Fibroblast of skin of back (primary cell): Measurements from ENCODE around the gene APBB2.
"Not testable (repeated sequence)": the region's sequence is repeated elsewhere in the genome, so short reads cannot be mapped to it uniquely, and the experiment has no call there.

Experiments used
- DNase-seq: peaks from one replicate; pipeline ENCODE4 v3.0.0-alpha.2; 2013

Gene APBB2

DNA sequence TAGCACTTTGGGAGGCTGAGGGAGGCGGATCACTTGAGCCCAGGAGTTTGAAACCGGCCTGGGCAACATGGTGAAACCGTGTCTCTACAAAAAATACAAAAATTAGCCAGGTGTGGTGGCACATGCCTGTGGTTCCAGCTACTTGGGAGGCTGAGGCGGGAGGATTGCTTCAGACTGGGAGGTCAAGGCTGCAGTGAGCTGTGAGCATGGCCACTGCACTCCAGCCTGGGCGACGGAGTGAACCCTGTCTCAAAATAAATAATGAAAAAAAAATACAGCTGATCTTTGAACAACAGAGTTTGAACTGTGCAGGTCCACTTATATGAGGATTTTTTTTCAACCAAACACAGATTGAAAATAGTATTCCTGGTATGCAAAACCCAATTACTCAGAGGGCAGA lies 397.2 kb downstream of the APBB2 start:
- not testable (repeated sequence) for DNase-seq

GRCh38 chr4:40812856-40813255 lies 401.5 kb downstream of the APBB2 start:
- no peak for DNase-seq

DNA sequence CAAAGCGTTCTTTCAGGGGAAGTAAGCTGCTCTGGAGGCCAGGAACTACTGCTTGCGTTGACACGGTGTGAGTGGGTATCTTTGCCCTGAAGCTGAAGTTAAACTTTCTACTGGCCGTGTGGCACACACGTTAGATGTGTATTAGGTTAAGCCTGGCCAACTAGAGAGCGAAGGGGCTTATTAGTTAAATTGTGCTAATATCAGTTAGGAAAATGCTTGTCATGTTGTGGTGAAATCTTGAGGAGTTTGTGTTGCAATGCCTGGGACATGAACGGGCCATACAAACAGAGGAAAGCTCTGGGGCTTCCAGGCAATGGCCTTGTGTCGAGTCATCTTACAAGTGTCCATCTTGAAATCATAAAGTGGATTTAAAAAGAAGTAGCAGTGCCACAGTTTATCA lies 402.0 kb downstream of the APBB2 start:
- no peak for DNase-seq

DNA sequence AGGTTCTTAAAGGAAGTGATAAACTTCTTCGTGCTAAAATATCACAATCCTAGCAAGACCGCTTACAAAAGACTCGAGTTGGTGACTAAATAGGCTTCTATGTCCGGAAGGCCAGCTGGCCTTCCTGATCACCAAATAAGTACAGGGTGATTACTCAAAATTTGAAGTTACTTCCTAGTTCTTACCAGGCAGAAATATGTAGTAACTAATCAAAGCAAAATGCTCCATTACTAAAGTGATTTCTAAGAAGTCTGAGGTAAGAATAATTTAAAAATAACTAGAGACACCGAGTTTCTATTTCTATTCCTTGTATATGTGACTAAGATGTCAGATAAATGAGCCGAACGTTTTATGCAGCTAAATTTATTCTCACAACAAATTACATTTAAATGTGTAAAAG lies 402.4 kb downstream of the APBB2 start:
- DNase-seq = no peak

DNA sequence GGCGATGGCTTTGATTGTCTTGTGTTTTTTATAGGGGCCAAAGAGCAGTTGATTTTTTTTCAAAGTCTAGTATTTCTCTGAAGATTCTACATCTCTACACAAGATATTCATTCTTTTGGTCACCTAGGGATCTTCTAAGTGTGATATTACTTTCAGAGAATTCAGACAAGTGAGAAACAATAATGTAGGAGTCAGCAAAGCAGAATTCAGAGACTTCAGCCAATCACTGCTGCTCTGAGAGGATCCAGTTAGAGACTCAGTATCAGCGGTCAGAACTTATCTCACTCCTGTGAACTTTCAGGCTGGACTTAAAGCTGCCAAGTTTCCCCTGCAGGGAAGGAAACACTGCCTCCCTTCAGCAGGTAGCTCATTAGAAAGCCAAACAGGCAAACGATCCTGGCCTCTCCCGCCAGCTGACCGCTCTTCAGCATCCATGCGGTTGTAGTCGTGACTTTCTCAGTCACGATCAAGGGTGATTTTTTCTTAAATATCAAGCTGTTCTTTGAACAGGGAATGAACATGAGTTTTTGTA lies 405.4 kb downstream of the APBB2 start:
- DNase-seq = no peak

DNA sequence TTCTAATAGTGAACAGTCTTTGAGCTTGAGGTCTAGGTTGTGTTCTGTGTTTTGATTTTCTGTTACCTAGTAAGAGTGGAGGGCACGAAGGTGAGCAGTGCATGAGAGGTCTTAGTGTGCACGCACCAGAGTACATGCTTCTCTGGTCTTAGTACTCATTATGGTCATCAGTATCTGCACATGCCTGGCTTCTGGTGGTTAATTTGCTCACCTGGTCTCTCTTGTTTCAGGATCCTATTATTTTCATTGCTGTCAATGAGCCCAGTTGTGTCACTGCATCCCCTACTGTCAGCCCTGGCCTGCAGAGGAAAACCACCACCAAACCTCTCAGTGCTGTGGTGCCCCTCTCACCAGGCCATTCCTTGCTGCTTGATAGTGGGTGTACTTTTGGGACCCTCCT lies 409.7 kb downstream of the APBB2 start:
- no peak for DNase-seq

- no peak for DNase-seq
These were observed 414.3 kb downstream of the APBB2 start for GRCh38 chr4:40800064-40800463.

DNA sequence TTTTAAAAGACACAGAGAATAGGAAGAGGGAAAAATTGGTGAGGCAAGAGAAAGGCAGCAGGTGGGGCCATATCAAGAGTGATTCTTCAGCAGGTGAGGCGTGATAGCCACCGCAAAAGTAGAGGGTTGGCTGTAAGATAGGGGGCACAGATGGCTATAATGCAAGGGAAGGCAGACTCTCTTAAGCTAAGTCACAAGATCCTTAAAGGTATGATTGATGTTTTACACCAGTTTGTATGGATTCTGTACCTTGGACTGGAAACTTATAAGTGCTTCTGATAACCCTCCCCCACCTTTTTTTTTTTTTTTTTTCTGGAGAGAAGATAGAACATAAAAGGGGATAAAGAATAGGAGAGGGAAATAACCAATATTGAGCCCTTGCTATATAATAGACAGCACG lies 424.6 kb downstream of the APBB2 start:
- no peak for DNase-seq

GRCh38 chr4:40789031-40789430 lies 425.3 kb downstream of the APBB2 start:
- no peak for DNase-seq

DNA sequence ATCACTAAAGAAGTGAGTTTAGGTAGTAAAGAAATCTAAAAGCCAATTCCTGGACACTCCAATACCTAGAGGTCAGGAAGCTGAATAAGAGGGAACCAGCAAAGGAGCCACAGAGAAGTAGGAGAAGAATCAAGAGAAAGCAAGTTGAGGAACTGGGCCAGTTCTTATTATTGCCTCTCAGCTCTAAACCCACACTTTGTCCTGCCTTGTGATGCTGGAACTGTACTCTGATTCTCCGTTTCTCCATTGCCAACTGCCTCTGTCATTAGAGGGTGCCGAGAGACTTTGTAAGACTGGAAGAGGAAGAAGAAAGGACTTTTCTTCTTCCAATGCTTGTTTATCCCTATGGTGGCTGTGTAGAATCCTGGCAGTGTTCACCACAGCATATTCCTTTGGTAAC lies 426.0 kb downstream of the APBB2 start:
- DNase-seq = no peak

GRCh38 chr4:40785727-40786126 lies 428.6 kb downstream of the APBB2 start:
- DNase-seq = no peak

DNA sequence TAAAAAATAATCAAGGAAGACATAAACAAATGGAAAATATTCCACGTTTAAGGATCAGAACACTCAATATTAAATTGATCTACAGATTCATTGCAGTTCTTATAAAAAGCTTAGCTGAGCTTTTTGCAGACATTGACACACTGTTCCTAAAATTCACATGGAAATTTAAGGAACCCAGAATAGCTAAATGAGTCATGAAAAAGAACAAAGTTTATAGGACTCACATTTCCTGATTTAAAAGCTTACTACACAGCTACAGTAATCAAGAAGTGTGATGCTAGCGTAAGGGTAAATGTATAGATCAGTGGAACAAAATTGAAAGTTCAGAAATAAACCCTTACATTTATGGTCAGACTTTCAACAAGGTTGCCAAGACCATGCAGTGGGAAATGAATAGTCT lies 431.5 kb downstream of the APBB2 start:
- no peak for DNase-seq

DNA sequence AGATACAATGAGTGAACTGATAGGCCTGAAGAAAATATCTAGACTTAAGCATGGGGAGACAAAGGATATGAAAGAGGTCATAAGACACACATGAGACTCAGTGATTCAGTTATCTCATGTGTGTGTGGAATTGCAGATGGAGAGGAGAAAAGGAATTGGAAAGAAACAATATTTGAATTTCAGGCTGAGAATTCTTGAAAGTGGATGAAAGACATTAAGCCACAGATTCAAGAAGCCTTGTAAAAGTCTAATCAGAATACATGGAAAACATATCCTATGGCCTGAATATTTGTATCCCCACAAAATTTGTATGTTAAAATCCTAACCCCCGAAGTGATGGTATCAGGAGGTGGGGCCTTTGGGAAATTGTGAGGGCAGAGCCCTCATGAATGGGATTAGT lies 436.3 kb downstream of the APBB2 start:
- DNase-seq = no peak

- no peak for DNase-seq
These were observed 445.1 kb downstream of the APBB2 start for GRCh38 chr4:40769266-40769665.

- DNase-seq = peak; percentile 79
These were observed 451.1 kb downstream of the APBB2 start for GRCh38 chr4:40763228-40763716.
